Endometrium (tissue), 2 donors: ENCODE measurements around the gene NT5DC3.

Source experiments
- FAIRE-seq: peaks from 2 replicates; lab custom pipeline; 2012; peaks lifted over from hg19 to GRCh38; lab: Jason Lieb, UNC
- donor health status: control.
- donor health status: control.

NT5DC3 gene

DNA sequence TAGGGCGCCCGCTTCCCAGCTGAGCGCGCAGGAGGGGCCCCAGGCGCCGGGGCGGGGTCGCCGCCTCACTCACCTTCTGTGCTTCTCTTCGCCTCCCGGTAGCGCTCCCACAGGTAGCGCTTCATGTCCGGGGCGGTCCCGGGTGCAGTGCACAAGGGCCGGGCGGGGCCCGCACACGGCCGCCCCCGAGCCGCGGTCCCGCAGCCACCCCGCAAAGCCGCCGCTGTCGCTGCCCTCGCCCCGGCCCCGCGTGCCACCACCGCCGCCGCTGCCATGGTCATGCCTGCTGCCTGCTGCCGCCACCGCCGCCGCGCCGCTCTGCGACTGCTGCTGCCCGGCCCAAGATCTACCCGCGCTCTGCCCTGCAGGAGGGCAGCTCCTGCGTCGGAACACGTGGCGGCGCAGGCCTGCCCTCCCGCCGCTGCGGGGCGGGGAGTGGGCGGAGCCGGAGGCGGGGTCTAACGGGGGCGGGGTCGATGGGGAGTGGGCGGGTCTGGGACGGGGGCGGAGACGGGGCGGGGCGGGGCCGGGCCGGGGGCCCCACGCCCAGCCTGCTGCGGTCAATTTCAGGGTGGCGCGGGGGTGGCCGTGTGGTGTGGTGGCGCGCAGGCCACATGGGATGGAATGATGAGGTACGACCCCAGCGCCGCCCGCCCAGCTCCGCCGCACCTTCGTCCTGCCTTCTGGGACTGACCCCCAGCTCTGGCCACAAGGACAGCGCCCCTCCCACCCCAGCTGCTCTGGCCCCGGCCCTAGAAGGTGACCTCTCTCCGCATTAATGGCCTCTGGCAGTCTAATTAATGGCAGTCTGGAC is at the start of gene NT5DC3:
Gene NT5DC3, minus strand, starts transcription at position 359 of the 814 bp plus-strand sequence. Its CDS starts 78 bp downstream, at position 281.
- FAIRE-seq = no peak

DNA sequence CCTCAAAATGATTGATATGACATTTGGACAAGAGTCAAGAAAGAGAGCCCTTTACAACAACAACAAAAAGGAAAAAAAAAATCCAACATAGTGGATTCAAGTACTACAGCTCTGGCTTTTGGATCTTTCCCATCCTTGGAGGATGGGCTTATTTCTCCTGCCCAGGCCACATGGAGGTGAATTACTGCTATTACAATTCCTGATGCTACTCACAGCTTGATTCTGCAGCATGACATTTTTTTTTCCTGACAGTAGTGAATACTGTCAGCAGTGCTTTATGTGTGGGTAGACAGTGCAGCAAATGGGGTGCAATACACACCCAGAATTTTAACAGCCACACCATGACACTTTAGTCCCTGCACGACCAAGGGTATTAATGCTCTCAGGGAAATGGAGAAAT is 46.7 kb upstream of the NT5DC3 start:
- FAIRE-seq = no peak

DNA sequence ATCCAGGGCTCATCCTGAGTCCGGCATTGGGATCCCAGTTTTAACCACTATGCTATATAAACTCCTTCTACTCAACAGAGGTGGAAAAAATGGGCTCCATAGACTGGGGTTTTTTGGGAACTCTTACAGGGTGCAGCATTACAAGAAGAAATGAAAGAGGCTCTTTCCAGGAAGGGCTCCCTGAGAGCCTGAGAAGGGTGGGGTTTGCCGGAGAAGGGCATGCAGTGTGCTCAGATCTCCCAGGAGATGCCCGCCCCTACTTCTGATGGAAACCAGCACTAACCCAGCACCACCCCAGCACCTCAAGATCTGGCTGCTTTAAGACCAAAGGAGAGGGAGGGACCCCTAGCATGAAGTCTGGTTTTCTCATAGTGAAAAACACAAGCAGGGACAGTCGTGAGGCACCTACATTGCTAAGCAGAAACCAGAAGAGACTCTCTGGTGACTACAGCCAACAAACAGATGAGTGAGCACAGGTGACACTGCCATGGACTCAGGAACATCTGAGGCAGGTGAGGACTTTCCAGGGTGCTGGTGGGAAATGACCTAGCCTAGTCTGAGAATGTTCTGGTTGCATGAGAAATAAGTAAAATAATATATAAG is 45.3 kb upstream of the NT5DC3 start:
- FAIRE-seq = no peak

GRCh38 chr12:103884316-103884715 is 43.3 kb upstream of the NT5DC3 start:
- no peak for FAIRE-seq

- no peak for FAIRE-seq
Observed at GRCh38 chr12:103883908-103884307, 42.9 kb upstream of the NT5DC3 start.

DNA sequence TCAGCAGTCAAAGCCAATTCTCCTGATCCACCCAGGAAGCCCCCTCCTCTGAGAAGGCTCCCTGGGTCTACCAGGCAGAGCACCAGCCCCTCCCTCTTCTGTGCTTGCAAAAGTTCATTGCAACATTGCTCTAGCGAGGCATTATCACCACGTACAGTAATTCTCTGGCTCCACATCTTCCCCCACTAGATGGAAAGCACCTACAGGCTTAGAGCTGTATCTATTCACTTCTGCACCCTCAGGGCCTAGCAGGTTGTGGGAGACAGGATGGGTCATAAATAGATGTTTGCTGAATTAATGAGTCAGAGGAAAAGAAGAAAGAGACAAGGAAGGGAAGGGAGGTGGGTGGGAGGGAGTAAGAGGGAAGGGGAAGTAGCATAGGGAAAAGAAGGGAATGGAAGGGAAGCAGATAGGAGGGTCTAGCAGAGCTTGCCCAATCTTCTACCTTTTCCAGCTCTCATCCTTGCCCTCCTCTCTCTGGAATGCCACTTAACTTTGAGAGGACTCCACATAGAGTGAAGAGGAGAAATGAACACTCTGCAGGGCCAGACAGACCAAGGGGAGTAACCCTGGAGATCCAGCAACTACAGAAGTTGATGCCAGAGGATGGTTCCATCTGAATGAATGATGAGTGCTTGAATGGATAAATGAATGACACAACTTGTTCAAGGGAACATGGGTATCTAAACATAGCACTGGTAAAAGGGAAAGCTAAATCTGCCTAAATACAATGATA is 42.0 kb upstream of the NT5DC3 start:
- FAIRE-seq = no peak

GRCh38 chr12:103881261-103881660 is 40.2 kb upstream of the NT5DC3 start:
- FAIRE-seq = no peak

- FAIRE-seq = no peak
Observed at GRCh38 chr12:103880299-103881142, 39.5 kb upstream of the NT5DC3 start.

- FAIRE-seq = no peak
Observed at GRCh38 chr12:103879878-103880277, 38.8 kb upstream of the NT5DC3 start.

GRCh38 chr12:103879048-103879692 is 38.1 kb upstream of the NT5DC3 start:
- no peak for FAIRE-seq

DNA sequence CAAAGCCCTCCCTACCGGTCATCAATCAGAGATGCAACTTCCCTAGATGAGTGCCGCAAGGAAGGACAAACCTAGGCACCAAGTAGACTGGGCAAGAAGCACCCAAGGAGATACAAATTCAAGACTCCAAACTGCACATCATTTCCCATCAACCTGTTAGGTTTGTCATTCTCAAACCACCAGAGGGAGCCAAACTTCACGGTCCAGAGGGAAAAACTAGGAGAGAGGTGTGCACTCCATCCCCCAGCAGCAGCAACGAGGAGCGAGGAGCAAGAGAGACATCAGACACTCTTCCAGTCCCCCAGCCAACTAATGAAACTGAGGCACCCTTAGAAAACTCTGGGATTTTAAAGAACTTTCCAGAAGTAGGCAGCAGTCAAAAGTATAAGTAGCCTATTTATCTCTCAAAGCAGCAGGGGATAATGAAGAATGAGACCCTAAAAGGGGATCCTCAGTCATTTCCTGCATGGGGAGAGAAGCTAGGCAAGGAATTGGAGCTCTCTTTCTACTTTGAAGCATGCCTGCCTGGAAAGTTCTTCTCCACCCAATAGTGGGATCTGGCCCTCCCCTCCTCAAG is 37.0 kb upstream of the NT5DC3 start:
- no peak for FAIRE-seq

DNA sequence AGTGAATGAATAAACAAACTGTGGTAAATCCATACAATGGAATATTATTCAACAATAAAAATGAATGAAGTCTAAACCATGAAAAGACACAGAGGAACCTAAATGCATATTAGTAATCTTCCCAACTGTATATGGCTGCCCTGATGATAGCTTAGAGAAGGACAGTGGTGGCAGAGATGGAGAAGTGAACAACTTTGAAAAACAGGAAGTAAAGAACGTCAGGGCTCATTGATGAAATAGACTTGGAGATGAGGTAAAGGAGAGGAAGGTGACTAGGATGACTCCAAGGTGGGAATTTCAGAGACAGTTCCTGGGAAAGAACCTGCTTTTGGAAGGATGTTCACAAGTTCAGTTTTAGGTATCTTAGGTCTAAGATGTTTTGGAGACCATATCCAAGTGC is 36.3 kb upstream of the NT5DC3 start:
- no peak for FAIRE-seq

DNA sequence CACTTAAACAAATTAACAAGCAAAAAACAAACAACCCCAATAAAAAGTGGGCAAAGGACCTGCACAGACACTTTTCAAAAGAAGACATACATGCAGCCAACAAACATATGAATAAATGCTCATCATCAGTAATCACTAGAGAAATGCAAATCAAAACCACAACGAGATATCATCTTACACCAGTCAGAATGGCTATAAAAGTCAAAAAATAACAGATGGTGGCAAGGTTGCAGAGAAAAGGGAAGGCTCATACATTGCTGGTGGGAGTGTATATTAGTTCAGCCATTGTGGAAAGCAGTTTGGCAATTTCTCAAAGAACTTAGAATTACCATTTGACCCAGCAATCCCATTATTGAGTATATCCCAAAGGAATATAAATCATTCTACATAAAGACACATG is 34.6 kb upstream of the NT5DC3 start:
- FAIRE-seq = no peak

GRCh38 chr12:103868215-103868614 is 27.2 kb upstream of the NT5DC3 start:
- FAIRE-seq = no peak

DNA sequence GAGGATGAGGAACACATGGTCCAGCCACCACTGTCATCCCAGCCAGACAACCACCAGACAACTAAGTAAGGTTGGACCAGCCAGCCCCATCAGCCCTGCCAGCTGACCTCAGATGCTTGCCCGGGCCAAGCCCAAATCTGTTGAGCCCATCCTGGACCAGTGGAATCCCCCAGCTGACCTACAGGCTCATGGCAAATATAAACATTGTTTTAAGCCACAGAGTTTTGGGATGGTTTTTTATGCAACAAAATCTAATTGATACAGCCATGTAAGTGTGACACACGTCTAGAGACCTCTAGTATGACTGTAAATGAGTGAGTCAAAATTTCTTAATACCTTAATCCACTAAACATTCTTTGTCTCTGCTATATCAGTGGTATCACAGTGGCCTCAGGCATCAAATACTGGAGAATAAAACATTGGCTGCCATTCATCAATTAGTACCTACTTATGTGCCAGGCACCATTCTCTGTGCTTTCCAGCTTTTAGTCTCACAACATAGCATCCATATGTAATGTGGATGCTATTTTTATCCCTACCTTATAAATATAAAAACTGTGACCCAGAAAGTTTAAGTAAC is 24.2 kb upstream of the NT5DC3 start:
- FAIRE-seq = no peak

- FAIRE-seq = no peak
Observed at GRCh38 chr12:103864710-103865109, 23.7 kb upstream of the NT5DC3 start.

GRCh38 chr12:103858953-103859601 is 18.0 kb upstream of the NT5DC3 start:
- peak; percentile 88 for FAIRE-seq

DNA sequence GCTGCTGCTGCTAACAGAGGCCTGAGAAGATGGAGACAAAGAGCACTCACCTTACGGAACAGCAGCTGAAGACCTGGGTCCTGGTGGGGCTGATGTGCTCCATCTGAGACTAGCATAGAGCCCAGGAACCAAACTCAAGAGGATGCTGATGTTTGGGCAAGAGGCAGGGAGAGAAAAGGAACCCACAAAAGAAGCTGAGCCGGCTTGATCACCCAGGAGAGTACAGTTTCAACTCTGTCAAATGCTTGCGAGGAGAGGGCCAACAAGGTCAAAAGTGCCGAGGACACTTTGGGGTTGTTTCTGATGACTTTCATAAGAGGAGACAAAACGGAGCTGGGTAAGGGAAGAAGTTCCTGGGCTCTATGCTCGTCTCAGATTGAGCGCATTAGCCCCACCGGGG is 17.3 kb upstream of the NT5DC3 start:
- FAIRE-seq = no peak

DNA sequence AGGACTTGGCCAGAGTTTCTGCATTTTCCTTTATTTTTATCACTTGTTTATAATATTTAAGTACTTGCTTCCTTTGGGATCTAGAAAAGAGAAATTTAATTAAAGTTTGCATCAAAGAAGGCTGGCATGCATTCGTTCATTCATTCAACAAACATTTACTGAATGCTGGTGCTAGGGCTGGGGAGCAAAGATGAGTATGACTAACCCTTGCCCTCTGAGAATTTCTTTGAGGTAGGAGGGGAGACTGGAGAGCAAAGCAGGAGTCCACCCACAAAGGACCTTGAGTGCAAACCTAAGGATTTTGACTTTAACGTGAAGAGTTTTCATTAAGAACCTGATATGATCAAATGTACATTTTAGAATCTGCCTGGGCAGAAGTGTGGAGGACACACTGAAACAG is 16.1 kb upstream of the NT5DC3 start:
- FAIRE-seq = no peak

DNA sequence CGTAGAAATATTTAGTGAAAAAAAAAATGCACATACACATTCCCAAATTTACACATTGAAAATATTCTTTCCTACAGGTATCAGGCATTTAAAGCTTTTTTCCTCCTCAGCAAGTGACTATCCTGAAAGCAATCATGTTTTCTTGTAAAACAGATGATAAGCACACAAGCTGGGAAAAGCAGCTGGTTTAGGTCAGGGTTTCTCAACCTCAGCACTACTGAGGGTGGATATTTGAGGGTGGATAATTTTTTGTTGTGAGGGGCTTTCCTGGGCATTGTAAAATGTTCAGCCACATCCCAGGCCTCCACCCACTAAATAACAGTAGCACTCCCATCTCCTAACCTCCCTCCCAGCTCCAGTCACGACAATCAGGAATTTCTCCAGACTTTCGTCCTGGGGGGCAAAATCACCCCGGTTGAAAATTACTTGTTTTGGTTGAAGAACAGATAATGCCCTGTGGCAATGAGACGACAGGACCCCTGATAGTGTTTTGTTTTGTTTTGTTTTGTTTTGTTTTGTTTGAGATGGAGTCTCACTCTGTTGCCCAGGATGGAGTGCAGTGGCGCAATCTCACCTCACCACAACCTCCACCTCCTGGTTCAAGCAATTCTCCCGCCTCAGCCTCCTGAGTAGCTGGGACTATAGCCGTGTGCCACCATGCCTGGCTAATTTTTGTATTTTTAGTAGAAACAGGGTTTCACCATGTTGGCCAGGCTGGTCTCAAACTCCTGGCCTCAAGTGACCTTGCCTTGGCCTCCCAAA is 15.0 kb upstream of the NT5DC3 start:
- no peak for FAIRE-seq
